HG03095 (cell line): ENCODE data around the gene ALCAM.

Source experiments
- ATAC-seq: cut with Tn5 transposase; IDR thresholded peaks from one replicate; pipeline ENCODE4 v1.9.1; 2021; ENCODE audit warnings: moderate library complexity; ENCODE audit not compliant: unreplicated experiment

ALCAM gene

DNA sequence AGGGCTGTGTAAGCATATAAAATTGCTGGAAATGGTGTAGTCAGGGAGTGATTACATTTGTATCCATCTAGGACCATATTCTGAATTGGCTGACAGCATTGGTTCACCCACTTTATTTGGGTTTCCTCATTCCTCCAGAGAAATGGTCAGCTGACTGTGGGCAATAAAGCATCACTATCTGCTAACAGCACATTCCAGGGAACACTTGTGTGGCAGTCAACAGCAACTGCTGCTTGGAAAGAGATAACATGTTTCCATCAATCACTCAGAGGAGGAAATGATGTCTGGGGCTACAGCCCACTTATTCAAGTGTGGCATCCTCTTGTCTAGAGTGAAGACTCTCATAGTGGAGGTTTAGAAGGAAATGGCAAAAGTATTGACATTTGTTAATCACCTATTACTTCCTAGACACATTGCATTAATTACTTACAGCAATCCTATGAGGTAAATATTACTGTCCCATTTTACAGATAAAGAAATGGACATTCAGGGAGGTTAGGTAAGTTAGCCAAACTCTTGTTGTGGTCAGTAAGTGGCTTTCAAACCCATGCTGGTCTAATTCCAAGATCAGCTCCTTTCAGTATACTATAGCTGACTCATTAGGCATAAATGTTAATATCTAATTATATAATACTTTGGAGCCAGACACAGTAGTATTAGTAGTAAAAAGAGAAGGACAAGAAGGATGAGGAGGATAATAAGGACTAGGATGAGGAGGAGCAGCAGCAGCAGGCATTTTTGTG, 247.8 kb downstream of the ALCAM start:
- no peak for ATAC-seq

DNA sequence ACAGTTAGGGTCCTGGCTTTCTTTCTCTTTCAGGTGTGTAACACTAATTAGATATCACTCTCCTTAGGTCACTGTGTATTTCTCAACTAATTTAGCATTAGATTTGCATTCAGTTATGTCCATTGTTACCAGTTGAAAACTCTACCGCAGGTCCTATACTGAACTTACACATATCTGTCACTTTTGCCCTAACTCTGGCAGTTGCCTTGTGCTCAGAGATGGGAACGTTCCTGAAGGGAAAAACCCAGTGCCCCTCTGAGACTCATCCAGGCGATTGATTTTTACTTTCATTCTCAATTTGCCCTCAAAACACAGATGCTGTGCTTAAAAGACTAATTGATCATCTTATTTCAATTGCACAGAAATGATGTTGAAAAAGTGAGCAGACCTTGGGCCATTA, 249.1 kb downstream of the ALCAM start:
- no peak for ATAC-seq

DNA sequence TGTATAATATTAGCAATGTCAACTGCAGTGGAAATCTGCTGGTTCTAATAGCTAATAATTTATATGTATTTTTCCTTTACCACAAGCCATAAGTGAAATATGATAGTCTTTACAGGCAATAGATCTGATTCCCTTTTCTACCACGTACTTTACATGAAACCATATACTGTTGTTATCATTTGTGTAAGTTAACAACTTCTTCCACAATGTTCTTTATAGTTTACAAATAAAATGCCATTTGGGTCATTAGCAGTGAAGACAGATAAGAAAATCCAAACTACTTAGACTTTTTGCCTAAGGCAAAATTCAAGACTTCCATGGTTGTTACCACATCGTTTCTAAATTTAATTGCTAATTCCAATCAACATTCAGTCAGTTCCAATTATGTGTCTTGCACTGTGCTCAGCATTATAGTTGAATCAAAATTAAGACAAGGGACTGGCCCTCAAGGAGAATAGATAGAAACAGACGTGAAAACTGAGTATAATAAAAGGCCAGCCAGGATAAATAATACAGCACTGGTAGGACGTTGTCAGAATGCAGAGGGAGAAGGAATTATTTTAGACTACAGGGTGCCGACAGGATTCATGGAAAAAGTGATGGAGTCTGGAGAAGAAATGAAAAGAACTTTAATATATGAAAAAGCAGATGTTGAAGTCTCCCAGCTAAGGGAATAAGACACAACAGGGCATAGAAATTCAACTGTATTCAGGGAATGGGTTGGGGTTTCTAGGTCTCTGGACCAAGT, 249.8 kb downstream of the ALCAM start:
- ATAC-seq, result no peak

- ATAC-seq, result no peak
These were observed 251.8 kb downstream of the ALCAM start for GRCh38 chr3:105618556-105618955.

DNA sequence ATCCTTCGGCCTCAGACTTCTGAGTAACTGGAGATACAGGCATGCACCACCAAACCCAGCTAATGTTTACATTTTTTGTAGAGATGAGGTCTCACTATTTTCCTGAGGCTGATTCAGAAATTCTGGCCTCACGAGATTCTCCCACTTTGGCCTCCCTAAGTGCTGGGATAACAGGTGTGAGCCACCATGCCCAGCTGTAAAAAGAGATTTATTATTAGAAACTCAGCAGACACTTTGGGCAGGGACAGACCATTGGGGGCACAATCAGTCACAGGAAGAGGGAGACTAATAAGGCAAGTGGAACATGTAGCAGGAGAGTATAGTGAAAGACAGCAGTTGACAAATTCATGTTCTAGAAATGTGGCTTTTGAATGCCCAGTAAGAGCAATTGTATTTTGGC, 252.9 kb downstream of the ALCAM start:
- no peak for ATAC-seq

GRCh38 chr3:105620236-105620635, 253.5 kb downstream of the ALCAM start:
- ATAC-seq, result no peak

DNA sequence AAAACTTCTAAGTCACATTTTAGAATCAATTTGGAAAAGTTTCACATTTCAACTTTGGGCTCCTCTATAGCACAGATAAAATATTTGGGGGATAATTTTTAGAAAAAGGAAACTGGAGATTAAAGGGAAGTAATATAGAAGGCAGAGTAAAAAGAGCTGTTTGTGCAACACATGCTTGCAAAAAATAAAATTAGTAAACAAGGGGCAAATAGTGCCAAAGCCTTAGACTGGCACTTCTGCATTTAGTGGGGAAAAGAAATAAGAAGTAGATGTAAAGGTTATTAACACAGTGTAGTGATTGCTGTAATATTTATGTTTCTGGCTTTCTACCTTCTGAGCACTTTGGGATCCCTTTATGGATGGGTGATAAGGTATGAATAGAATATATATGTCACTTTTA, 255.5 kb downstream of the ALCAM start:
- no peak for ATAC-seq
